OCI-M1 (cell line): Measurements from ENCODE around the gene TRABD2B.

Experiments used
- DNase-seq: peaks from one replicate; lab custom pipeline; 2025; lab: John Stamatoyannopoulos, UW

The TRABD2B gene

GRCh38 chr1:47824716-47825115 is 172.5 kb downstream of the TRABD2B start:
- no peak for DNase-seq

GRCh38 chr1:47824297-47824696 is 172.9 kb downstream of the TRABD2B start:
- DNase-seq, result no peak

GRCh38 chr1:47823040-47823808 is 174.0 kb downstream of the TRABD2B start:
- DNase-seq, result no peak

- DNase-seq, result no peak
Measured at GRCh38 chr1:47821760-47822159, 175.4 kb downstream of the TRABD2B start.

- DNase-seq, result no peak
Measured at GRCh38 chr1:47819574-47819888, 177.7 kb downstream of the TRABD2B start.

GRCh38 chr1:47818682-47819573 is 178.3 kb downstream of the TRABD2B start:
- DNase-seq, result no peak

GRCh38 chr1:47817861-47818260 is 179.3 kb downstream of the TRABD2B start:
- DNase-seq, result no peak

GRCh38 chr1:47816325-47817071 is 180.7 kb downstream of the TRABD2B start:
- no peak for DNase-seq

GRCh38 chr1:47814612-47815395 is 182.4 kb downstream of the TRABD2B start:
- DNase-seq, result peak; percentile 11

- no peak for DNase-seq
Measured at GRCh38 chr1:47813970-47814369, 183.2 kb downstream of the TRABD2B start.

- no peak for DNase-seq
Measured at GRCh38 chr1:47812904-47813514, 184.2 kb downstream of the TRABD2B start.

- no peak for DNase-seq
Measured at GRCh38 chr1:47810964-47811682, 186.1 kb downstream of the TRABD2B start.

GRCh38 chr1:47809301-47810084 is 187.7 kb downstream of the TRABD2B start:
- no peak for DNase-seq

GRCh38 chr1:47808612-47809011 is 188.6 kb downstream of the TRABD2B start:
- DNase-seq, result no peak

- DNase-seq, result no peak
Measured at GRCh38 chr1:47805921-47806361, 191.2 kb downstream of the TRABD2B start.

GRCh38 chr1:47805018-47805417 is 192.2 kb downstream of the TRABD2B start:
- no peak for DNase-seq

GRCh38 chr1:47803815-47804501 is 193.2 kb downstream of the TRABD2B start:
- no peak for DNase-seq

GRCh38 chr1:47797575-47797974 is 199.6 kb downstream of the TRABD2B start:
- DNase-seq, result no peak

GRCh38 chr1:47796626-47797025 is 200.6 kb downstream of the TRABD2B start:
- DNase-seq, result no peak
